ENCODE results near the gene ABCC4.

GRCh38 chr13:95136638-95137037, 164.6 kb downstream of the ABCC4 start:
- TF ChIP-seq CTCF (IDR thresholded peaks at IDR 0.05) = no peak
- TF ChIP-seq POLR2A (IDR thresholded peaks at IDR 0.05) = no peak
